GM18508 (cell line): Measurements from ENCODE around the gene PIK3AP1.

Source experiments
- ATAC-seq: cut with Tn5 transposase; IDR thresholded peaks from one replicate; pipeline ENCODE4 v1.9.1; 2021; ENCODE audit warnings: moderate number of reproducible peaks; ENCODE audit not compliant: insufficient read depth, unreplicated experiment

The PIK3AP1 gene

GRCh38 chr10:96648297-96648696 lies 72.0 kb downstream of the PIK3AP1 start:
- no peak for ATAC-seq

DNA sequence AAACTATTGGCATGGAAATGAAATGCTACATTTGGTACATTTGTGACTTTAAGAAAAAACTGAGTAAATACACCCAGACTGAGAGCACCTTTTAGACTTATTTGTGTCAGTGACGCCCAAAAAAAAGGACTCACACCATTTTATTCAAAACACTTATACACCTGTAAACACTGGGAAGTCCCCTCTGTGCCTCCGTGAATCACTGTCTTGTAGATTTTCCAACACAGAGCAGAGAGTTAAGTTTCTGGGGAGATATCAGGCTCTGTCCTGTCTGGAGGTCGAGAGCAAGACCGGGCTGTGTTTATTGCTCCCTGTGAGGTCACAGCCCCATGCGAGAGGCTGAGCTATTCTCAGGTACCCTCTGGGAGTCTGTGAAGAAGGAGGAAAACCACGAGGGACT lies 72.8 kb downstream of the PIK3AP1 start:
- ATAC-seq: no peak

- no peak for ATAC-seq
Observed at GRCh38 chr10:96646751-96647166, 73.6 kb downstream of the PIK3AP1 start.

DNA sequence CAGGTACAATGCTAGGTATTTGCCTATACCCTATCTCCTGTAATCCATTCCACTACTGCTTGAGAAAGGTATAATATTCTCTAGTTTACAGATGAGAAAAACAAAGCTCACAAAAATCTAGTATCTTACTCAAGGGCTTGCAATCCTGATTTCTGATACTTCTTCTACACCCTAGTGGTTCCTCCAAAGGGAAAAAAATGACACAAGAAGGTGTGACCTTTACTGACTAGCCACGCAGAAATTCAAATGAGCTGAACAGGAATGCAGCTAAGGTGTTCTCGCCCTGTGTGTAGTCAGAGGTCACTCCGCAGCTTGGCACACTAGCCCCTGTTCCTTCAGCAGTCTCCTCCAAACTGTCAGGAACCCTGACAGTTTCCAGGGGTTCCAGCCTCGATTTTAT lies 74.0 kb downstream of the PIK3AP1 start:
- no peak for ATAC-seq

DNA sequence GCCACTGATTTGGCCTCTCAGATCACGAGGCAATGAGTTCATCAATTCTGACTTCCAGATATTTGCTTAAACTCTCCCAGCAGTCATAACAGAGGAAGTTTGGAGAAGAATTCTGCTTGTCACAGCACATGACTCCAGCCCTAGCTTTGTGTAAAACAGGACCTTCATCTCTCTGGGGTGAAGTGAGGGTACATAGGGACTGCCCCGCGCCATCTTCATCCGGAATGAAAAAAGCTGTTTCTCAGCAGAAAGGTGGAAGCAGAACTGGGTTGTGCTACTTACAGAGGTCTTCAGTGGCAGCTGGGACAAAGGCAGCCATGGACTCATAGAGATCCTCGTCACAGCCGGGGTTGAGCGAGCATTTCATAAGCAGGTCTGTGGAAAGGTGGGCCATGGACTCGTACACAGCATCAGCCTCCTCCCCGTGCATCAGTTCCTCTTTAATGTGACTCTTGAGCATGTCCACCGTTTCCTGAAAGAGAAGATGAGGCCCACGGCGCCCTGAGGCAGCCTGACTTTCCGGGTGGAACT lies 75.1 kb downstream of the PIK3AP1 start:
- no peak for ATAC-seq

DNA sequence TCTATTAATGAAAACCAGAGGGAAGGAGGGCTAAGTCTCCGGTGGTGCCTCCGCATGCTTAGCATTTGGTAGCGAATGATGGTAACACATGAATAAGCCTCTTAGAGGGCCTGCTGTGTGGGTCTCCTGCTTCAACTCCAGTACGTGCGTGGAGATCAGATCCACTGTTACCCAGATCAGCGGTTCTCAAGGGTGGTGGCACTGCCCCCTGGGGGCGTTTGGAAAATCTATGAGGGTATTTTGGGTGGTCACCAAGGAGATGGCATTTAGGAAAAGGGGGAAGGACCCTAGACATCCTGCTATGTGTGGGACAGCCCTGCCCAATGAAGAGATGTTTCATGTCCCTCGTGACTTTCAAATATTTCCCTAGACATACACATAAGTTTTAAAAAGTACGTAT lies 76.4 kb downstream of the PIK3AP1 start:
- no peak for ATAC-seq

- no peak for ATAC-seq
Observed at GRCh38 chr10:96642973-96643372, 77.3 kb downstream of the PIK3AP1 start.

DNA sequence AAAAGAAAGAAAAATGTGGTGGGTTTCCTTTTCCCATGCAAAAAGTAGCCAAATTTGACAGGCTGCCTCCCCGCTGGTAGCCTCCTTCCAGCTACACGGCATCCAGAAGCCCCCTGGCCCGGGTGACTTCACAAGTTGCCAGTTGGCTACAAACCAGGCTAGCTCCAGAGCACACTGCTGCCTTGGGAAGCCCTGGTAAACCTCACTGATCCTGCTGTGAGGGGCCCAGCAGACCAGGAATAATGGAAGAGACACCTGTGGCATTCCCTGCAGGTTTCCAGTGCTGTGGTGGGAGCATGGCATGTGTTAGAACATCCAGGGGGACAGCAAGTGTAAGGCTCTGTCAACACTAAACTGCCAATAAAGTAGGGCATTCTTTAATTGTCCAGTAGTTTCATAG lies 77.8 kb downstream of the PIK3AP1 start:
- no peak for ATAC-seq

DNA sequence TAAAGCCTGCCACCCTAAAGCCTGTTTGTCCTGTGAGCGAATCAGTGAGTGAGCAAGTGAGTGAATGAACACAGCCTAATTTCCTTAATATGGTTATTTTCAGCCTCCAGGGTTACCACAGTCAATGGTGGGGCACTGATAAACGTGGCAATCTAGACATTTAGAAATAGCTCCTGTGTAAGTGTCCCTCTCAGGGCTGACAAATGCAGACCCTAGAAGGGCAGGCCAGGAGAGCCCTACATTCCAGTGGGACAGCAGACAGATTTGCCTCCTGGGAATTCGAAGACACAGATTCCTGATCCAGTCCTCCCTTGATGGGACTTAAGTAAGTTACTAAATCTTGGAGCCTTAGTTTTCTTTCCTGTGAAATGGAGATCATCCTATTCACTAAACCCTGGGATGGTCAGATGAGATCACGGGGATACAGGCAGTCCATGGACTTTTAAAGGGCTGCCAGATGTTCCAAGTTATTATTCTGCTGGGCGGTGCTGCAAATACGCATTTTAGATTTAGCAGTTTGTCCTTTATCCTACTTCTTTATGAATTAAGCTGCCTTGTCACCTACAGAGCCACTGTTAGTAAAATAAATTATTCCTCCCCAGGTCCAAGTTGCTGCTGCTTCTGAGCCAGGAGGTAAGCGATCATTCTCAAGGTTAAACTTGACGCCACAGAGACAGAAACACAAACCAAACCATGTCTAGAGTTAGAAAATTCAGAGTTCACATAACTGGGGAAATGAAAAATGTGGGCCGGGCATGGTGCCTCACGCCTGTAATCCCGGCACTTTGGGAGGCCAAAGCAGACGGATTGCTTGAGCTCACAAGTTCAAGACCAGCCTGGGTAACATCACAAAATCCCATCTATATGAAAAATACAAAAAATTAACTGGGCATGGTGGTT lies 78.7 kb downstream of the PIK3AP1 start:
- no peak for ATAC-seq

DNA sequence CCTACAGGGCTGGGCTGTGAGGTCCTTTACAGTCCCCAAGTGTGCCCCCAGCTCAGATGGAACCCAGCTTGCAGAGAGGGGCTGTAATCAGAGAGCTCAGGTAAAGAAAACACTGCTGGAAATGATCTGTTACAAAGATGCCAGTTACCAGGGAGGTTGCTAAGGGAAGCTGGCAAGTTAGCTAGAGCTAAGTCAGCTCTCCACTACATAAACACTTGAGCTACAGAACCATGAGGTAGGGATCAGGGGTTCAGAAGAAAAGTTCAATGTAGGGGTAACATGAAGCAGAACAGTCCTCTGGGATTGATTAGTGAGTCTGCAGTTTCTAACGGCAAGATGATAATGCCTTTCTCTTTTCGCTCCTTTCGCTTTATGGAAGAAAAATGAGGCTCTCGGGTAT lies 80.4 kb downstream of the PIK3AP1 start:
- no peak for ATAC-seq

- ATAC-seq: no peak
Observed at GRCh38 chr10:96638696-96639095, 81.6 kb downstream of the PIK3AP1 start.

DNA sequence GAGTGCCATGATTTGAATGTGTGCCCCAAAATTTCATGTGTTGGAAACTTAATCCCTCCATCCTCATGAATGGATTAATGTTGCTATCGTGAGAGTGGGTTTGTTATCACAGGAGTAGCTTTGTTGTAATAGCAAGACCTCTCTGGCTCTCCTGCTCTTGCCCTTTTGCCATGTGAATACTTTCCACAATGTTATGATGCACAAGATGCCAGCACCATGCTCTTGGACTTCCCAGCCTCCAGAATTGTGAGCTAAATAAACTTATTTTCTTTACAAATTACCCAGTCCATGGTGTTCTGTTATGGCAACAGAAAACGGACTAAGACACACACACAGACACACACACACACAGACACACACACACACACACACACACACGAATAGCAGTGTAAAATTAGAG lies 82.2 kb downstream of the PIK3AP1 start:
- ATAC-seq: no peak

DNA sequence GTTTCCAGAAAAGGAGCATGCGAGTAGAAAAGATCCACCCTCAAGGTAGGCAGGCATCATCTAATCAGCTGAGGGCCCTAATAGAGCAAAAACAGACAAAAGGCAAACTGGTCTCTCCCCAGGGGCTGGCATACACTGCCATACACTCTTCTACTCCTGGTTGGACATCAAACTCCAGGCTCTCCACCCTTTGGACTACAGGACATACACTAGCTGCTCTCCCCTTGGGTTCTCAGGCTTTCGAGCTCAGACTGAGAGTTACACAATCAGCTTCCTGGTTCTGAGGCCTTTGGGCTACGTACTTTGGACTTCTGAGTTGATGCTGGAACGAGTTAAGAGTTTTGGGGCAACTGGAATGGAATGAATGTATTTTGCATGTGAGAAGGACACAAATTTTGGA lies 82.6 kb downstream of the PIK3AP1 start:
- no peak for ATAC-seq

- ATAC-seq: no peak
Observed at GRCh38 chr10:96636551-96636950, 83.8 kb downstream of the PIK3AP1 start.

- no peak for ATAC-seq
Observed at GRCh38 chr10:96632974-96633710, 87.2 kb downstream of the PIK3AP1 start.

DNA sequence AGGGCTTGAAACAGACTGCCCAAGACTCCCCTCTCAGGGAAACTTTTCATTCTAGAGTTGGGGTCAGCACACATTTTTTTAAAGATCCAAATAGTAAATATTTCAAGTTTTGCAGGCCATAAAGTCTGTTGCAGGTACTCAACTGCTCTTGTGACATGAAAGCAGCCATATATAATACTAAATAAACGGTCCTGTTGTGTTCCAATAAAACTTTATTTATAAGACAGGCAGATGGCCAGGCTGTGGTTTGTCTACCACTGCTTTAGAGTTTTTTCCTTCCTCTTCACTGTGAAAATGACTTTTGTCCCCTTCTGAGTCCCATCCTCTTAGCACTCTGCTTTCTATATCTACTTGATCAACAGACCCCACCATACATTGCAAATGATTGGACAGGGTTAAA lies 93.0 kb downstream of the PIK3AP1 start:
- no peak for ATAC-seq

DNA sequence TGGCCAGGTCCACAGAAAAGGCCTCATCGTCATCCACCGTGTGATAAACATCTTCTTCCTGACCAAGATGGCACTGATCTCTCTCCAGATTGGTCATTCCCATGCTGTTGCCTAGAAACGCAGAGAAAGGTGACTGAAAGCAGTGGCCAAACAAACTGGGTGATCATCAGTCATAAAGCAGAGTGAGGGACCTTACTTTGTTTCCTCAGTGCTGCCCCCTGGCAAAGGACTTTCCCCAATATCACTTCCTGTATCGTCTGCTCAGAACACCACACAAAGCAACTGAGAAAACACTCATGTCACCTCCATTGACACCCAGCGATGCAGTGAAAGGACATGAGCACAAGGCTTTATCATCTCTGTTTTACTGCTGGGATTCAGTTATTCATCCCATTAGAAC lies 93.5 kb downstream of the PIK3AP1 start:
- no peak for ATAC-seq

- no peak for ATAC-seq
Observed at GRCh38 chr10:96625173-96625572, 95.1 kb downstream of the PIK3AP1 start.

- ATAC-seq: no peak
Observed at GRCh38 chr10:96622013-96622787, 98.1 kb downstream of the PIK3AP1 start.
